ENCODE measurements around the gene MRPL41.
"Not testable (repeated sequence)": the region's sequence is repeated elsewhere in the genome, so short reads cannot be mapped to it uniquely, and the experiment has no call there.

The MRPL41 gene

DNA sequence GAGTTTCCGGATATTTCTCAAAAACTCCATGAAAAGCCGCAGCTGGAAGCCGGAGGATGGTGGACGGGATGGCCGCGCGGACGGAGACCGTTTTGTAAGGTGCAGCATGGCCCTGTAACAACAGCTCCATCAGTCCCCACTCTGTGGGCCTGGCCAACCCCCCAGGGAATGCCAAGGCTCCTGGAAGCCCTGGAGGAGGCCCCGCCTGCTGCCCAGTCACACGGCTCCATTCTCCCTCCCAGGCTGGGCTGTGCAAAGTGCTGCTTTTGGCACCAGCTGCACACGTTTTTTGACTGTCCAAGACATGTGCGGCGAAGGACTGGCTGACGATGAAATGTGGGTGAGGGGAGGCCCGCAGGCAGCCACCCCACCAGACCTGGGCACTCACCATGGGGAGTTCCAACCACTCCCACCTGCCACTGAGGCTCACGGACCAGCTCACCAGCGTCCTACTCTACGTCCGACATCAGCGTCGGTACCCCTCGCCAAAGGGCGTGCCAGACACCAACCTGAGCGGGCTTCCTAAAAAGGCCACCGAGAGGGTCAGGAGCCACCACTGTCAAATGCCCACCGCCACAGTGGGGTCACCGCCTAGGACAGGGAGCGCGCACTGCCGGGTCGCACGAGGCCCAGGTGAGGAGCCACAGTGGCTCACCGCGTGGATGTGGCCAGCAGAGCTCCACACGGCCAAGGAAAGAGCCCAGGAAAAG lies 28.8 kb upstream of the MRPL41 start:
- no peak for DNase-seq

DNA sequence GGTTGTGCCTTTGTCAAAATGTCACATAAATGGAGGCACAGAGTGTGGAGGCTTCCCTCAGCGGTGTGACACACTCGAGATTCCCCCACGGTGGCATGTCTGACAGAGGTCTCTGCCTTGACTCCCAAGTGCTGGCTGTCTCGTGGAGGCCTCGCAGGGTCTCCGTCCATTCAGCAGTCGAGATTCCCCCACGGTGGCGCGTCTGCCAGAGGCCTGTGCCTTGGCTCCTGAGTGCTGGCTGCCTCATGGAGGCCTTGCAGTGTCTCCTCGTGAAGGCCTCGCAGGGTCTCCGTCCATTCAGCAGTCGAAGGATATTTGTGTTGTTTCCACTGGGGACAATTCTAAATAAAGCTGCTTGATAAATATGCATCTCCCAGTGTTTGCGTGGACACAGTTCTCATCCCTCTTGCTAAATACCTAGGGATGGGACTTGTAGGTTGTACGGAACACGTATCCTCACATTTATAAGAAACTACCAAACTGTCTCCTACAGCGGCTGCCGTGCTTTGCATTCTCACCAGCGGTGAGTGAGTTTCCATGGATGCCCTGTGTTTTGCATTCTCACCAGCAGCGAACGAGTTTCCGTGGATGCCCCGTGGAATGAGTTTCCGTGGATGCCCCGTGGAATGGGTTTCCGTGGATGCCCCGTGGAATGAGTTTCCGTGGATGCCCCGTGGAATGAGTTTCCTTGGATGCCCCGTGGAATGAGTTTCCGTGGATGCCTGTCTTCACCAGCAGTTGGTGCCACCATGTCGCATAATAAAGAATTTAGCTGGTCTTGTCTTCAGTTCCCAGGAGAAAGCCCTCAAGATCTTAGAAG lies 27.3 kb upstream of the MRPL41 start:
- DNase-seq = no peak

DNA sequence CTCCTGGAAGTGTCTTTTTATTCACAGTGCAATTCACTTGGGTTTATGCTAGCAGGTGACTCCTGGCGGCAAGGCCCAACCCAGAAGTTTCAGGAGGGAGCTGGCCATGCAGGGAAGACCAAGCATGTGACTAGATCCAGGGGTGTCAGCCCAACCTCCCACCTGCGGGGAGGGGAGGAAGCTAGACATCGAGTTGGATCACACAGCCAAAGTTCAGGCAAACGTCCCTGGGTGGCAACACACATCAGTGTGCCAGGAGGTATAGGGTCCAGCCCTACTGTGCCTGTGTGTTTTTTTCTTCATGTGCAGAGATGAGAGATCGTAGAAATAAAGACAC lies 26.7 kb upstream of the MRPL41 start:
- no peak for DNase-seq

DNA sequence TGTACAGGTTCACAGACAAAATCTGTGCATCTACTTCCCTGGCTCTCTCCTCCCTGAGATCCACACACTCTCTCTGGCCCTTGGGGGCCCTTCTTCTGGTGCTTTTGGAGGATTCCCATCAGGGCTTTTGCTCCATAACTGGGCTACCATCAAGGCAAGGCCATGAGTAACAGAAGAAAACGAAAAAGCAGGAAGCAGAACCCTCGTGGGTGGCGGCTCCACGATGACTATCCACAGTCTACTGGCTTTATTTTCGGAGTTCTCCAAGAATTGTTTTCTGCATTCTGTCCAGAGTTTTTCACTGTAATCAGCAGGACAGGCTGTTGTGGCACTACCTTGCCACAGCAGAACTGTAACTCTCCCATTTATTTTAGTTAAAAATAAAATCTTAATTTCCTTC lies 21.3 kb upstream of the MRPL41 start:
- no peak for DNase-seq

DNA sequence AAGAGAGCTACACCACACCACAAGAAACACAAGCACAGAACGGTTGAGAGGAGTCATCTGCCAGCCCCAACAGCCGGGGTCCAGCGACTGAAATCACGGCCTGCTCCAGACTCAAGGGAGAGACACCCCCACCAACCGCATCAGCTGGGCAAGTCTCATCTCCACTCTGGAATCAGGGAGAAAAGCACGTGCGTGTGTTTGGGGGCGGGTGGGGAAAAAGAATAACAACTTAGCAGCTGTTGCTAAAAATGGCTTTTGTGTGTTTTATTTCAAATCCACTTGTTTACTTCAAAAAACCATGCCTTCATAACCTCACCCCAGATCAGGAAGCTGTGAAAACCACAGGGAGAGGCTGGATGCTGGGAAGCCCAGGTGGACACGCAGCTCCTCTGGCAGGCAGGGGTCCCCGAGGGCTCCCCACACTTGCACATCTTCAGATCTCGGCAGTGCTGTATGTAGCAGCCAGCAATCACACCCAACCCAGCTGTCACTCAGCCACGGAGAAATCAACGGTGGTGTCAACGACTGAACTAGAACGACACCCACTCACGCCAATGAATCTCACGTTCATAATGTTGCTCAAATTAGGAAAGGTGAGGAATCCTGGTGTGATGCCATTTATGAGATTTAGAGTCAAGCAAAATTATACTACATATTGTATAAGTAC lies 20.4 kb upstream of the MRPL41 start:
- no peak for DNase-seq

DNA sequence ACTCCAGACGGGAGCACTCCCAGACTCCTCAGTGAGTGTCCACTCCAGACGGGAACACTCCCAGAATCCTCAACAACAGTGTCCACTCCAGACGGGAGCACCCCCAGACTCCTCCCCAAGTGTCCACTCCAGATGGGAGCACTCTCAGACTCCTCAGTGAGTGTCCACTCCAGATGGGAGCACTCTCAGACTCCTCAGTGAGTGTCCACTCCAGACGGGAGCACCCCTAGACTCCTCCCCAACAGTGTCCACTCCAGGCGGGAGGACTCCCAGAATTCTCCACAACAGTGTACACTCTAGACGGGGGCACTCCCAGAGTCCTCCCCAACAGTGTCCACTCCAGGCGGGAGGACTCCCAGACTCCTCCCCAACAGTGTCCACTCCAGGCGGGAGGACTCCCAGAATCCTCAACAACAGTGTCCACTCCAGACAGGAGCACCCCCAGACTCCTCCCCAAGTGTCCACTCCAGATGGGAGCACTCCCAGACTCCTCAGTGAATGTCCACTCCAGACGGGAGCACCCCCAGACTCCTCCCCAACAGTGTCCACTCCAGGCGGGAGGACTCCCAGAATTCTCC lies 18.7 kb upstream of the MRPL41 start:
- not testable (repeated sequence) for DNase-seq

DNA sequence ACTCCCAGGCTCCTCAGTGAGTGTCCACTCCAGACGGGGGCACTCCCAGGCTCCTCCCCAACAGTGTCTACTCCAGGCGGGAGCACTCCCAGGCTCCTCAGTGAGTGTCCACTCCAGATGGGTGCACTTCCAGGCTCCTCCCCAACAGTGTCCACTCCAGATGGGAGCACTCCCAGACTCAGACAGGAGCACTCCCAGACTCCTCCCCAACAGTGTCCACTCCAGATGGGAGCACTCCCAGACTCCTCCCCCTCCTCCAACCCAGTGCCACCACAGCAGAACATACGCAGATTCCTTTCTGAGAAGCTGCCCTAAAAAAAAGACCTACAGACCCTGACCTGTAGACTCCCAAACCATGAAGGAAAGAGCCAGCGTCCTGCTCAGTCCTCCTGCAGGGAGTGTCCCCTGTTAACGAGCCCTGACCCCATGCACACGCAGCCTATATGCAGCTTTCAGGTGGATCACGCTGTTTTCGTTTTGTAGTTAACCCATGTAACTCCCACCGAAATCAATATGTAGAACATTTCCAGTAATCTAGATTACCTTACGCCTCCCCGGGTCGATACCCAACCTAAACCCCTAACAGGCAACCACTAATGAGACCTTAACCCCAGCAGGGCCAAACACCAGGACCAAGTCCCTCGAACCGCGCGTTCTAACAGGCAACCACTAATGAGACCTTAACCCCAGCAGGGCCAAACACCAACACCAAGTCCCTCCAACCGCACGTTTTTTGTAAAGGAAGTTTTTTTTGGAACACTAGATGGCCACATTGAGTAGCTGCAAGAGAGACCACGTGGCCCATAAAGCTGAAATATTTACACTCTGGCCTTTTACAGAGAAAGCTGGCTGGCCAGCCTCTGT lies 17.2 kb upstream of the MRPL41 start:
- peak; percentile 34 for DNase-seq

DNA sequence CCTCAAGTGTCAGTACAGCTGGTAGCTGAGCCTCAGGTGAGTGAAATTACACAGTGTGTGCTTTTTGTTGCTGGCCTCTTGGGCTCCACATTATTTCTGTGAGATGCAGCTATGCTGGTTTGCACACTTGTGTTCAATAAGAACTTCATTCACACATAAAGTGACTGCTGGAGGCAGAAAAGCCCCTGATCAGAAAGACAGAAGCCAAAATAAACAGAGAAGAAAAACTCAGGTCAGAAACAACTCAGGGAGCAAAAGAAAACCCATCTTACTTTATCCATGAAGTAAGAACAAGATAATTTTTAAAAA lies 16.6 kb upstream of the MRPL41 start:
- no peak for DNase-seq

DNA sequence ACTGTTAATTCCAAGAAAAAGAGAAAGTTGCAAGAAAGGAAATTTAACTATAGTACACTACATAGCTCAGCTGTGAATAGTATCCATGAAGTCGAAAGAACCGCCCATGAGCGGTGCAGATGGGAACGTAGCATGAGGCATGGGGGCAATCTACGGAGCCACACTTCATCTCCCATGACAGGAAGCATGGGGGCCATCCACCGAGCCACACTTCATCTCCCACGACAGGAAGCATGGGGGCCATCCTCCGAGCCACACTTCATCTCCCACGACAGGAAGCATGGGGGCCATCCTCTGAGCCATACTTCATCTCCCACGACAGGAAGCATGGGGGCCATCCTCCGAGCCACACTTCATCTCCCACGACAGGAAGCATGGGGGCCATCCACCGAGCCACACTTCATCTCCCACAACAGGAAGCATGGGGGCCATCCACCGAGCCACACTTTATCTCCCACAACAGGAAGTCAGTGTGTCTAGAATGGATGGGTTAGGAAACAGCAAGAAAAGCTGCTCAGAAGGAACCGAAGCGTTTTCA lies 15.0 kb upstream of the MRPL41 start:
- DNase-seq = not testable (repeated sequence)

DNA sequence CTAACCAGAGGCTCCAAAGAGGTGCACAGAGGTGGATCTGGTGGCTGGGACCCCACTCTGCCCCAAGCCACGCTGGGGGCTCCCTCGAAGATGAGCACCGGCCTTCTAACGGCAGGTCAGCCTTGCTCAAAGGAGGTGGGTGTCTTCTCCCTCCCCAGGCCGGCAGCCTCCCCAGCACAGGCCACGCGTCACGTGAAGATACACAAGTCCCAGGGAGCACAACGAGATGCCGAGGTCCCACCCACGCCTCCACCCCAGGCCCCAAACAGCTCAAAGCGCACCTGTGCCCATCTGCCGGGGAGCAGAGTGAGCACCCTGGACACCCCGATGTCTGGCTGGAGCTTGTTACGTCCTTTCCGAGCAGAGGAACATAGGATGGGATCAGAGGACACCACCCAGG lies 13.6 kb upstream of the MRPL41 start:
- DNase-seq = no peak

DNA sequence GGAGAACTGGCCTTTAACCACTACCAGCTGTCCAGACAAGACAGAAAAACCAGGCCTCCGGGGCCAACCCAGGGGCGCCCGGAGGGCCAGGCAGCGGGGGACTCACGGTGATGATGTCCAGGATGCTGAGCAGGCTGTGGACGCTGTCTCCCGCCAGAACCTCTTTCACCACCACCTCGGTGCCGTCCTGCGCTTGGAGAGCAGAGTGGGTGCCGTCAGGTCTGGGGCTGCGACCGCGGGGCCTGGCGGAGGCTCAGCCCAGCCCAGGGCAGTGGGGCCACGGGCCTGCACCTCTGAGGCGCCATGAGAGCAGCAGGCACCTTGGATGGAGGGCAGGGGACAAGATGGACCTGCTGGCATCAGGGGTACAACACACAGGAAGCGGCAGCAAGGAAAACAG lies 11.1 kb upstream of the MRPL41 start:
- no peak for DNase-seq

DNA sequence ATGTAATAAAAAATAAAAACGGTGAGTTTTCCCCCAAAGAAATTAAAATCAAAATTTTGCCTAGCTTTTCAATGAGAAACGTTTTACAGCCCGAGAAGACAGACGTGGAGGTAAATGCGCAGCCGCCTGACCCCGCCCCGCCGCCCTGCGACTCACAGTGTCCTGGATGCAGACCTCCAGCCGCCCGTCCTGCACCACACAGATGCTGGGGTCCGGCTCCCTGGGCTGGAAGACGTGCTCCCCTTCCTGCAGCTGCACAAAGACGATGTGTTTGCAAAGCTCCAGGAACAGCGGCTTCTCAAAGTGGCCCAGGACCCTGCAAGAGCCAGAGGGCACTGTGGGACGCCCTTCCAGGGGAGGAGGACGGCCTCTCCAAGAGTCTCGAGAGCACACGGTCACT lies 9.2 kb upstream of the MRPL41 start:
- DNase-seq = no peak

DNA sequence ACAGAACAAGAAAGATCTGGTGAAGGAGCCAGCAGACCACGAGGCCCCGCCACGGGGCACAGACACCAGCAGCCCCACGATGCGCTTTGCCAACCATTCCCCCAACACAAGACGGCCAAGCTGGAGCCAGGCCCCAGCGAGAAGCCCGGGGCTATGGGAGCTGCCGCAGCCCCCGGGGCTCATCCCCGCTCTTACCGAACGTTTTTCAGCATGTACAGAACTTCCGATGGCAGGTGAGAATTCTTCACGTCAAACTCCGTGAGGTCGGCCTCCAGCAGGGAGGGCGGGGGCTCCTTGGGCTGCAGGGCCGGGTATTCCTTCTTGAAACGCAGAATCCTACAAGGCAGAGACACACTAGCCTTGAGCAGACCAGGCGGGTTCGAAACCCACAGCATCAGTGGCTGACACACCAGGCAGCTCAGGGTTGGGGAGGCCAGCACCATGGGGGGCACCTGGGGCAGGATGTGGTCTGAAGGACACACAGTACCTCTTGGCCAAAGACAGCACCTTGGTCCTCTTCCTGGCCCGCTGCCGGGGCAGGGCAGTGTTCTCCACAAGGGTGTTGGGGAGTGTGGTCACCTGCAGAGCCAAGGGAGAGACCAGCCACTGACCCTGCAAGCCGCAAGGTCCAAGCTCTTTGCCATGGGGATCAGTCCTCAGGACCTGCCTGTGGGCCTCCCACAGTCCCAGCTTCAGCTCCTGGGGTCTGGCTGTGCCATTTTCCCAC lies 8.3 kb upstream of the MRPL41 start:
- no peak for DNase-seq

DNA sequence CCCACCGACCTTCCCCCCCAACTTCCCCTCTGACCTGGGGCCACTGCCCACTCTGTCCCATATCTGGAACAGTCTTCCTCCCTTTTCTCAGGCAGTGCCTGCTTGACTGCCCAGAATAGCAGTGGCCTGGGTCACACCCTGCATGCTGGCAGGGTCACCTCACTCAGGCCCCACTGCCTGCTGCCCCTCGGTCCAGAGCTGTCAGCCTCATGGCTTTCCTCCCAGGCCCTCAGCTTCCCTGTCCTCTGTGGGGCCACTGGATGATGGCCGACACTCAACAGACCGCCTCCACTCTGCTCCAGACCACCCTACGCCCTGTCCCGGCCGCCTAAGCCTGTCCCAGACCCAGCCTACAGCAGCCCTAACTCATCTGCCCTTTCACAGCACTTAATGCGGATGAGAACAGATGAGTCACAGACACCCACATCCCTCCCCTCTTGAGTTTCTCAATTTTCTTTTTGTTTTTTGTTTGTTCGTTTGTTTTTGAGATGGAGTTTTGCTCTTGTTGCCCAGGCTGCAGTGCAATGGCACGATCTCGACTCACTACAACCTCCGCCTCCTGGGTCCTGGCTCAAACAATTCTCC lies 7.4 kb upstream of the MRPL41 start:
- no peak for DNase-seq

DNA sequence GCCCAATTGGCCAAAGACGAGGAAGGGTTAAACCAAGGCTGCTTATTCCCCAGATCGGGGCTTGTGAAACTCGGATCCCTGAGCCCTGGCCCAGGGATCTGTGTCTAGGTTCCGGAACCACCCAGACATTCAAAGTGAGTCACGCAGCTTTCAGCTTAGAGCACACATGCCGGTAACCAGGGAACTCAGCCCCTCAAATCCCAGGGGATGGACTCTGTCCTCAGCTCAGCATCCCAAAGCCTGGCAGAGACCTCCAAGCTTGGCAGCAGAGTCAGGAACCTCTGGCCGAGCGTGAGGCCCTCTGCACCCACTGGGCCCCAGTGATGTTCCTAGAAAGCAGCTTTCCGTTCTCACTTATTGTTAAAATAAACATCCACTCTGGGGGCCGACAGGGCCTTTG lies 6.6 kb upstream of the MRPL41 start:
- DNase-seq = no peak

DNA sequence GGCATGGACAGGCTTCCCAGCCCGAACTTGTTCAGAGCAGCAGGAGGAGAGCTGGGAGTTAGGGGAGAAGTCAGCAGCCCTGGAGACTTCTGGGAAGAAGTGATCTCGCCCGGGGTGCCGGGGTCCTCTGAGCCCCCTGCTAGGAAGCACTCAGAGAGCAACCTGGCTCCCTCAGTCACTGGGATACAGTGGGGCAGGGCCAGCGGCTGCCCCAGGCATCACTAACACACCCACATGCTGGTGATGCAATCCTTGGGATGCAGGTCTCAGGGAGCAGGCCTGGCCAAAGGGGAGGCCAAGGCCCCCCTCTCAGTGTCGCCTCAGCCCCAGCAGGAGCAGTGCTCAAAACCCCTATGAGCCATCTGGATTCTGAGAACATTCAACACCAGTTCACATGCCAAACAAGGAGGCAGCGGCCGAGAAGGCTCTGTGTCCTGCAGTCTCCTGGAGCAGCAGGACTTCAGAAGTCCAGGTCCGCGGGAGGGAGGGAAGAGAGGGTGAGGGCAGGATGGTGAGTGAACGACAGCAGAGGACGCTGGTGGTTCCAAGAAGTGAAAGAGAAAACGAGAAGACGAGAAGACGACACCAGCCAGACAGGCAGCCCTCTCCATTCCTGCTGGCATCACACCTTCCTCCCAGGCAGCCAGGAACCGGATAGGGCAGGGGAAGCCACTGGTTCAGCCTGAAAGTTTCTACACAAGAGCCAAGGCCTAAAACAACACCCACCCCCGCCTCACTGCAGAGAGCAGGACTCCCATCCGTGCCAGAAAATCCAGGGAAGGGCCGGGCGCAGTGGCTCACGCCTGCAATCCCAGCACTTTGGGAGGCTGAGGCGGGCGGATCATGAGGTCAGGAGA lies 3.8 kb upstream of the MRPL41 start:
- no peak for DNase-seq

DNA sequence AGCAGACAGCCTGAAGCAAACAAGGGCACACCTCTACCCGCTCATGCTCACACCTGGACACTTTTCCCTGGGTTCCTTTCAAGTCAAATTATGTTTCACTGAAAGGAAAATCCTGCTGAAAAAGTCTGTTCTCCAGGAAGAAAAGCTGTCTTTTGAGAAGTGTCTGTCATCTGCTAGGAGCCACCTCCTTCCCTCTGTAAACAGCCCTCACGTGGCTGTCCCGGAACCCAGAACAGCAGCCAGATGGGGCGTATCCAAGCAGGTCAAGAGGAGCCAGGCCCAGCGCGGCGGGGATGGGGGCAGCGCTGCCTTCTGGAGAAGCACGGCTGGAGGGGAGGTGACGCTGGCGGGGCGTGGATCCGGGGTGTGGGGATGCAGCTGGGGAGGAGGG lies 1.5 kb upstream of the MRPL41 start, which contains the start of gene PNPLA7:
Gene PNPLA7, minus strand, starts transcription at position 172 of the 391 bp plus-strand sequence. CDS start 205 bp downstream, outside the sequence.
- peak; percentile 37 for DNase-seq

DNA sequence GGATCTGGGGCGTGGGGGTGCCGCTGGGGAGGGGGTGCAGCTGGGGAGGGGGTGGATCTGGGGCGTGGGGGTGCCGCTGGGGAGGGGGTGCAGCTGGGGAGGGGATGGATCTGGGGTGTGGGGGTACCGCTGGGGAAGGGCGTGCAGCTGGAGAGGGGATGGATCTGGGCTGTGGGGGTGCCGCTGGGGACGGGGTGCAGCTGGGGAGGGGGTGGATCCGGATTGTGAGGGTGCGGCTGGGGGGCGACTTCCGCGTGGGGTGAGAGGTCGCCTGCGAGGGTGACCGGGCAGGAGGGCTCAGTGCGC lies 768 bp upstream of the MRPL41 start:
- not testable (repeated sequence) for DNase-seq

DNA sequence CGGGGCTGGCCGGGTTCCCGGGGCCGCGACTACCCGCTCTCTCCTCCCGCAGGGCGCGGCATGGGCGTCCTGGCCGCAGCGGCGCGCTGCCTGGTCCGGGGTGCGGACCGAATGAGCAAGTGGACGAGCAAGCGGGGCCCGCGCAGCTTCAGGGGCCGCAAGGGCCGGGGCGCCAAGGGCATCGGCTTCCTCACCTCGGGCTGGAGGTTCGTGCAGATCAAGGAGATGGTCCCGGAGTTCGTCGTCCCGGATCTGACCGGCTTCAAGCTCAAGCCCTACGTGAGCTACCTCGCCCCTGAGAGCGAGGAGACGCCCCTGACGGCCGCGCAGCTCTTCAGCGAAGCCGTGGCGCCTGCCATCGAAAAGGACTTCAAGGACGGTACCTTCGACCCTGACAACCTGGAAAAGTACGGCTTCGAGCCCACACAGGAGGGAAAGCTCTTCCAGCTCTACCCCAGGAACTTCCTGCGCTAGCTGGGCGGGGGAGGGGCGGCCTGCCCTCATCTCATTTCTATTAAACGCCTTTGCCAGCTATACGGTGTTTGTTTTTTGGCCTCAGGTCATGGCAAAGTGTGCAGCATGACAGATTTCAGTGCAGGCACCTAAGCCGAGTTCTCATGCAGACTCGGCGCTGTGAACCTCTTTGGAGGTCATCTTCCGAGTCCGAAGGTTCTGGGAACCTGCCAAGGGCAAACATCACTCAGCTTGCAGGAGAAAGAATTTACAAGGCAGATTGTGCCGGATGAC lies 516 bp downstream of the MRPL41 start:
- DNase-seq = no peak

DNA sequence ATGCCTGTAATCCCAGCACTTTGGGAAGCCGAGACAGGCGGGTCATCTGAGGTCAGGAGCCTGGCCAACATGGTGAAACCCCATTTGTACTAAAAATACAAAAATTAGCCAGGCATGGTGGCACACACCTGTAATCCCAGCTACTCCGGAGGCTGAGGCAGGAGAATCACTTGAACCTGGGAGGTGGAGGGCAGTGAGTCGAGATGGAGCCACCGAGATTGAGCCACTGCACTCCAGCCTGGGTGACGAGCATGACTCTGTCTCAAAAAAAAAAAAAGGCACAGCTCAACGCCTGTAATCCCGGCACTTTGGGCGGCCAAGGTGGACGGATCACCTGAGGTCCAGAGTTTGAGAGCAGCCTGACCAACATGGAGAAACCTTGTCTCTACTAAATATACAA lies 2.0 kb downstream of the MRPL41 start:
- not testable (repeated sequence) for DNase-seq
